Ascending aorta (tissue), 2 donors: ENCODE measurements around the gene KIAA1614. TPM values are rescaled to one million over a fixed set of nuclear protein-coding genes. Genes with fewer than 3 reads are reported as not detected.

ENCODE experiments used
- DNase-seq, 2 donors: peaks; one replicate each; pipeline ENCODE4 v3.0.0-alpha.2; 2019; ENCODE audit warnings: low spot score in 2 of 2
- H3K27ac ChIP-seq, 2 donors: fragments of 200-600 bp; sonication (generic); one replicate each; pipeline ENCODE4 v1.5.1; 2016 to 2017; ENCODE audit warnings: mild to moderate bottlenecking in 1 of 2
- H3K27me3 ChIP-seq: fragments of 200-600 bp; sonication (generic); one replicate; pipeline ENCODE4 v1.5.1; 2017
- H3K36me3 ChIP-seq, 2 donors: fragments of 200-600 bp; sonication (generic); one replicate each; pipeline ENCODE4 v1.5.1; 2016
- H3K4me1 ChIP-seq, 2 donors: fragments of 200-600 bp; sonication (generic); one replicate each; pipeline ENCODE4 v1.5.1; 2016 to 2017; ENCODE audit warnings: mild to moderate bottlenecking in 1 of 2
- H3K4me3 ChIP-seq, 2 donors: fragments of 200-600 bp; sonication (generic); one replicate each; pipeline ENCODE4 v1.5.1; 2016 to 2017; ENCODE audit warnings: mild to moderate bottlenecking in 1 of 2
- H3K9me3 ChIP-seq, 2 donors: fragments of 200-600 bp; sonication (generic); one replicate each; pipeline ENCODE4 v1.5.1; 2016
- intact Hi-C: fragments of 100-400 bp; cut with DNase I; formaldehyde crosslinking; loops from one replicate; pipeline ENCODE4 v1.15.1; 2023
- total RNA-seq: library from RNA; depleted of rRNA; stranded (reverse); fragments of >200 nt; gene quantifications from one replicate; pipeline ENCODE4 v1.1.0, GENCODE V29; 2016
- TF ChIP-seq, protein P1 (sequence below), 3 experiments: fragments of 200-600 bp in 2 of 3; fragments of 450-650 bp in 1 of 3; sonication (generic) in 2 of 3; IDR thresholded peaks; one replicate each; pipeline ENCODE4 v1.5.1; 2016 to 2019; ENCODE audit warnings: antibody characterized with exemption in 3 of 3, mild to moderate bottlenecking in 1 of 3, moderate library complexity in 1 of 3

KIAA1614 gene
- total RNA-seq, 1 donor from 2014 or later = 21.9 TPM

DNA sequence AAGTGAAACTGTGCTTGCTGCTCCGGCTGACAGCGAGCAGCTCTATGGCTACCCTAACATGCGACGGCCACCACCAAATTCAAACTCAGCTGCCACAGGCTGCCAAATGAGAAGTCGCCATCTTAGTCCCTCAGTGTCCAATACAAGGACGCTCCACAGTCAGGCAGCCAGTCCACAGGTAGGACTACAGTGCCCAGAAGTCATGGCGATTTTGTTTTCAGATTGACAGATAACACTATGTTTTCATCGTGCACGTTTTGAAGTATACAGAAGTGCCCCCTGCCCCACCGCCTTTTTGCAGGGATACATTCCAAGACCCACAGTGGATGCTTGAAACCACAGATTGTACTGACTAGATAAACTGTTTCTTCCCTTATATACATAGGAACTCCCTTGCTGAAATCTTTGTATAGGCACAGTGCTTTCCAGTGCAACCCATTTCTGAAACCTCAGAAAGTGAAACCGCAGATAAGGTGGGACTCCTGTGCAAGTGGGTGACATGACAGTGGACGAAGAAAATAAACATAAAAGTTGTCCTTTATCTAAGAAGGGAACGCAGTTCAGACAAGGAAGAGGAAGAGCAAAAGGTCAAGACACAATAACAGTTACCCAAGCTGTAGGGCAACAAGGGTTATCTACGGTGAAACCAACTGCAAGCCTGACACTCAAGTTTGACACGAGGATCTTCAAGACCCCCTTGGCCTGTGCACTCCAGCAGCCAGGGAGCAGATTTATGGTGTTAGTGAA, 57.8 kb downstream of the KIAA1614 start:
- Histone ChIP-seq H3K27ac (no peak overlapping the region), H3K4me1 (no peaks in the 10 kb centered on the region), H3K4me3 (no peak overlapping the region), H3K36me3 (peaks cover 5 to 19% of the 10 kb centered on the region in 2 donors), H3K27me3 (no peaks in the 10 kb centered on the region), H3K9me3 (no peaks in the 10 kb centered on the region)
- intact Hi-C loops = no loop called here
- no peak for DNase-seq
- TF ChIP-seq, protein P1, sequence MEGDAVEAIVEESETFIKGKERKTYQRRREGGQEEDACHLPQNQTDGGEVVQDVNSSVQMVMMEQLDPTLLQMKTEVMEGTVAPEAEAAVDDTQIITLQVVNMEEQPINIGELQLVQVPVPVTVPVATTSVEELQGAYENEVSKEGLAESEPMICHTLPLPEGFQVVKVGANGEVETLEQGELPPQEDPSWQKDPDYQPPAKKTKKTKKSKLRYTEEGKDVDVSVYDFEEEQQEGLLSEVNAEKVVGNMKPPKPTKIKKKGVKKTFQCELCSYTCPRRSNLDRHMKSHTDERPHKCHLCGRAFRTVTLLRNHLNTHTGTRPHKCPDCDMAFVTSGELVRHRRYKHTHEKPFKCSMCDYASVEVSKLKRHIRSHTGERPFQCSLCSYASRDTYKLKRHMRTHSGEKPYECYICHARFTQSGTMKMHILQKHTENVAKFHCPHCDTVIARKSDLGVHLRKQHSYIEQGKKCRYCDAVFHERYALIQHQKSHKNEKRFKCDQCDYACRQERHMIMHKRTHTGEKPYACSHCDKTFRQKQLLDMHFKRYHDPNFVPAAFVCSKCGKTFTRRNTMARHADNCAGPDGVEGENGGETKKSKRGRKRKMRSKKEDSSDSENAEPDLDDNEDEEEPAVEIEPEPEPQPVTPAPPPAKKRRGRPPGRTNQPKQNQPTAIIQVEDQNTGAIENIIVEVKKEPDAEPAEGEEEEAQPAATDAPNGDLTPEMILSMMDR (IDR thresholded peaks at IDR 0.05) = no peak

DNA sequence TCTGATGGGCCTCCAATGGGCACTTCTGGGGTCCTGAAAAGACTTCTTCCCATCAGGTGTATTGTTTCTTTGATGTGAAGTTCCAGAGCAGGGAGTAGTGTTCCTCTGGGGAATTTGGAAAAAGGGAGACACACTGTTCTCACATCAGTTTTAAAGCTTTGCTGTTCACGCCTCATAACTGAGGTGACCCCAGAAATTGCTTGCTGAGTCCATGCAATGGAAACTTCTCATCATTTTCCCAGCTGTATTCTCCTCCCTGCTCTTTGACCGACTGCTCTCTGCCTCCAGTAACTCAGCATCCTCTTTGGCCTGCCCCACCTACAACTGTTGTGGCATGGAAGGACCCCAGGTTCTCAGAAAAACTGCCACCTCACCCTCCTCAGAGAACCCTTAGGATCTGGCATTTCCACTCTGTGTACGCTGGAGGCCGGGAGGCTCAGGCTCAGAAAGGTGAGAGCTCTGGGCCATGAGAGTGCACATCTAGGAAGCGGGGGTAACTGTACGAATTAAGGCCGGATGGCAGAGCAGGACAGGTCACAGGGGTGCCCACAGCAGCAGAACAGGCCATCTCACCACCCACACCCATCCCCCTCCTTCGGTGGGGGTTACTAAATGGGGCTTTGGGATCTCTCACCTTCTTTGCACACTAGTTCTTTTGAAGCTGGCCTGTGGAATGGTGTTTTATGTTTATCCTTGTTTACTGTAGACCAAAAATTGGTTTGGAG, 58.7 kb downstream of the KIAA1614 start:
- no peaks in the 10 kb centered on the region for H3K27me3 ChIP-seq
- TF ChIP-seq, protein P1 (IDR thresholded peaks at IDR 0.05) = no peak
- no peak overlapping the region for H3K4me3 ChIP-seq
- no peak overlapping the region for H3K27ac ChIP-seq
- DNase-seq = no peak
- H3K36me3 ChIP-seq = peaks cover 13 to 28% of the 10 kb centered on the region in 2 donors
- H3K9me3 ChIP-seq = no peaks in the 10 kb centered on the region
- intact Hi-C loops = no loop called here
- H3K4me1 ChIP-seq = no peaks in the 10 kb centered on the region

DNA sequence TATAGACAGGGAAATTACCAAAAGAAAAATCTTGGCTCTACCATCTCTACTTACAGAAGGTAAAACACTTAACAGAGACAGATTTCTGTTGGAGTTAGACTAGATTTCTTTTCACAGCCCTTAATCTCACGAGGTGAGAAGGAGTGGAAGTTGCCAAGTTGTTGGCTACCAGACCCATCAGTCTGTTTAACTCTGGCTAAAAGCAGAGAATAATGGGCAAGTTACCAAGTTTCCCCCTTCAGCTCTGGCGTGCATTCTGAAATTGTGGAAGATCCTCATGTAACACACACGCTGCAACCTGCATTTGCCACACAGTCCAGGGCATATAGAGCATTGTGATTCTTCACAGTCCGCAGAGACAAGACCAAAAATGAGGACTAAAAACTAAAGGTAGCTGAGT, 60.7 kb downstream of the KIAA1614 start:
- peaks cover 20 to 38% of the 10 kb centered on the region in 2 donors for H3K36me3 ChIP-seq
- no peak overlapping the region for H3K4me3 ChIP-seq
- H3K9me3 ChIP-seq = no peaks in the 10 kb centered on the region
- DNase-seq = no peak
- no peaks in the 10 kb centered on the region for H3K4me1 ChIP-seq
- TF ChIP-seq, protein P1 (IDR thresholded peaks at IDR 0.05) = no peak
- intact Hi-C loops = no loop called here
- no peak overlapping the region for H3K27ac ChIP-seq
- no peaks in the 10 kb centered on the region for H3K27me3 ChIP-seq

DNA sequence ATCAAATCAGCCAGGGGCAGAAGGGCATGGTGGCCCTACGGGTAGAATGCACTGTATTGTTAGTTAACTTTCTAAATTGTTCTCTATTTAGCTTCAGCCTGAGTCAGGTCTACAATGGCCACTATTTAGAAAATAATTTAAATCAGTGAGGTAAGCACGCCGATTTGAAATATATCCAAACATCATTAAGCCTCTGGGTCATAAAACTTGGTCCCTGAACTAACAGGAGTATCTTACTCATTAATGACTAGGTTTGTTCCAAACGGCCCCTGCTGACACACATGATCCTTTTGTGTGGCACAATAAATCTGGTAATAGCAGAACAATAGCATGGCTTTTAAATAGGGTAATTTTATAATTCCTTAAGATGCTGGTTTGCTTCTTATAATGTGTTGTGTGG, 61.5 kb downstream of the KIAA1614 start:
- no peak for DNase-seq
- no peaks in the 10 kb centered on the region for H3K27me3 ChIP-seq
- TF ChIP-seq, protein P1 (IDR thresholded peaks at IDR 0.05) = no peak
- no peak overlapping the region for H3K4me3 ChIP-seq
- intact Hi-C loops = no loop called here
- peaks cover 20 to 42% of the 10 kb centered on the region in 2 donors for H3K36me3 ChIP-seq
- no peaks in the 10 kb centered on the region for H3K9me3 ChIP-seq
- H3K4me1 ChIP-seq = no peaks in the 10 kb centered on the region
- H3K27ac ChIP-seq = no peak overlapping the region

DNA sequence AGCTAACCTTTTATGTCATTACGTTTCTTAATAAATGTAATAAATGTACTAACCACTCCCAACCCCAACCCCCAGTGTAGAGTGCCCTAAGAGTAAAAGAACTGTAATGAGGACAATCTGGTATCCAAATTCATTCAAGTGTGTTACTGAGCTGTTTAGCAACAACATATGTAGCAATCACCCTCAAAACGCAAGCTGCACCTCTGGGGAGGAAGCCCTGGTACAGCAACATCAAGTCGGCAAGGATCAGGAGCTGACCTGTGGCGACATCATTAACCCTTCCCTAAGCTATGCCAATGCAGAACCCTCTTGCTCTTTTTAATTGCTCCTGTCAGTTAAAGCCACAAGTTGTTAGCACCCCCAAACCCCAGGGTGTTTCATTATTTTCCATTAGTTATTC, 62.9 kb downstream of the KIAA1614 start:
- intact Hi-C loops = no loop called here
- H3K27ac ChIP-seq = no peak overlapping the region
- no peak for DNase-seq

More for the DNA sequence above, 62.9 kb downstream of the KIAA1614 start:
- TF ChIP-seq, protein P1 (IDR thresholded peaks at IDR 0.05) = no peak
- Histone ChIP-seq H3K9me3 (no peaks in the 10 kb centered on the region), H3K36me3 (peaks cover 20 to 42% of the 10 kb centered on the region in 2 donors), H3K27me3 (no peaks in the 10 kb centered on the region), H3K4me1 (no peaks in the 10 kb centered on the region), H3K4me3 (no peak overlapping the region)
